GM21515 (cell line): ENCODE measurements around the gene FUT8.

ENCODE experiments used
- ATAC-seq: cut with Tn5 transposase; IDR thresholded peaks from one replicate; pipeline ENCODE4 v1.9.1; 2021; ENCODE audit not compliant: unreplicated experiment

The FUT8 gene

DNA sequence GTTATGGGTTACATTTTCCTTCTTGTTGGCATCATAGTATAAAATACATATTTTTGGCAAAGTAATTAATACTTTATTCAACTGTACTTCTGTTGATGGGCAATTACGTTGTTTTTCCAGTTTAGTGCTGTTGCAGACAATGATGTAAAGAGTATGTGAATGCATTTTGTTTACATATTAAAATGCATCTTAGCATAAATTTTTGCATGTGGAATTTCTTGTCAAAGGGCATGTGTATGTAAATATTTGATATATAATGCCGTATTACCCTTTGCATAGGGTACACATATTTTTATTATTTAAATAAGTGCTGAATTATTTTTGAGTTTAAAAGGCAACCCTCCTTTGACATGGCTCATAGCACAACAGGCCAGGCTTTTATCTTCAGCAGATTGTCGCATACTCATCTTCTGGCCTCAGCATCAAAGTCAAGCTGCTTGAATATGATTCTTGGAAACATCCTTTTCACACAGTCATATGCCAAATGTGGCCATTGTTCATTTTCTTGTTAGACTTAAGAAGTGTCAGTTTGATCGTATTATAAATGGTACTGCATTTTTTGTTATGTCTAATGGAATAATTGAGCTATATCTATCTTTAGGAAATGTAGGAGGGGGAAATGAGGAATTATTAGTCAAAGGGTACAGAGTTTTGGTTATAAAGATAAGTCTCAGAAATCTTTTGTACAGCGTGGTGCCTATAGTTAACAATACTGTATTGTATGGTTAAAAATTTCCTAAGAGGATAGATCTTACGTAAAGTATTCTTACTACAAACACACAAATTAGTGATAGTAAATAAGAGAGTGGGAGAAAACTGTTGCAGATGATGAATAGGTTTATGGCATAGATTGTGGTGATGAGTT is 138.5 kb downstream of the FUT8 start:
- no peak for ATAC-seq

DNA sequence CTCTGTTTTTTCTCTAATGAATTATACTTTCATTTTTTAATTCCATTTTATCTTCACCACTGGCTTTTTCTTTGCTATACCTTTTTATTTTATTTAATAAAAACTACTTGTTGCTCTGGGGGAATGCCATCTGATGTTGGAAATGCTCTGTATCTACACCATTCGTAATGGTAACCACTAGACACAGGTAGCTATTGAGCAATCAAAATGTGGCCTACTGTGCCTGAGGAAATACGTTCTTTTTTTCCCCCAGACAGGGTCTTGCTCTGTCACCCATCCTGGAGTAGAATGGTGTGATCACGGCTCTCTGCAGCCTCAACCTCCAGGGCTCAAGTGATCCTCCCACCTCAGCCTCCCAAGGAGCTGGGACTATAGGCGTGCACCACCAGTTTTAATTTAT is 140.2 kb downstream of the FUT8 start:
- no peak for ATAC-seq

DNA sequence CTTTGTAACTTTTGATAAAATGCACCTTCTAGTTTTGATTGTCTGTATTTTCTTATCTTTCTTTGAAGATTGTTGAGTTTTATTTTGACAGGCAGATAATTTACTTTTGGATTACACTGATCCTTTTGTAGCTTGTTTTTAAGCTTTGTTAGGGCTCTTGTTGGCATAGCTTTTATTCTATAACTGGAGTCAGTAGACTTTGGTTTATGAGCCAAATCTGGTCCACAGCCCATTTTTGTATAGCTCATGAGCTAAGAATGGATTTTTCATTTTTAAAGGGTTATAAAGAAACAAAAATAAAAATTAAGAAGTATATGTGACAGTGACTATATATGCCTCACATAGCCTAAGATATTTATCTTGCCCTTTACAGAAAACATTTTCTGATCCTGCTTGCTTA is 142.3 kb downstream of the FUT8 start:
- ATAC-seq: no peak

DNA sequence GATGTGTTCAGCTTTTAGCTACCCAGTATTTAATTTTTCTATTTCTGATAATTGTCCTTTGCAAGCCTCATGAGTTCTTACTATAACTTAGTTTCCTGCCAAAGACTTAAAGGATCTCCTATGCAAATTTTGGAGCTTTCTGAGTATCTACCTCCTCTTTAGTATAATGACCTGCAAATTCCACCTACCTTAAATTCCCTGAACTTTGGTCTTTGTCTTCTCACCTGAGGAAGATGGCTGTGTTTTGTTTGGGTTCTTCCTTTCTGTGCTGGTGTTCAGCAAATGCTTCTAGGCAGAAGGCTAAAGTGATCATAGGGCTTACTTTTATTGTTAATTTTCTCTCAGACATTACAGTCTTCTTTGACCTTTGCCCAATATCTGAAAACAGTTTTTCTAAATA is 142.8 kb downstream of the FUT8 start:
- ATAC-seq: no peak

DNA sequence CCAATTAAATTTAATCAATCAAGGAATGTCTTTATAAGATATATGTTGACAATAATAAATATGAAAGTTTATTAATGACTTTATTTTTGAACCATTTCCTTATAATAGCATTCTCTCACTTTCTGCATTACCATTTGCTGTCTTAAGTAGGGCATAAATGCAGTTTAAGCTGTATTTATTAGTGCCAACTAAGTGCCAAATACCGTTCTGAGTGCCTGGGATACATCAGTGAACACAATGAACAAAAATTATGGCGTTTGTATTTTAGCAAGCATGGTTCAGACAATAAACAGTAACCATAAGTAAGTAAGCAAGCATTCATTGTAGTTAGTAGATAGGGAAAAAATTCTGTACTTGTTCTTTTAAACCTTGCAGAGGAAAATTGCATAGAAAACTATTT is 145.8 kb downstream of the FUT8 start:
- no peak for ATAC-seq

DNA sequence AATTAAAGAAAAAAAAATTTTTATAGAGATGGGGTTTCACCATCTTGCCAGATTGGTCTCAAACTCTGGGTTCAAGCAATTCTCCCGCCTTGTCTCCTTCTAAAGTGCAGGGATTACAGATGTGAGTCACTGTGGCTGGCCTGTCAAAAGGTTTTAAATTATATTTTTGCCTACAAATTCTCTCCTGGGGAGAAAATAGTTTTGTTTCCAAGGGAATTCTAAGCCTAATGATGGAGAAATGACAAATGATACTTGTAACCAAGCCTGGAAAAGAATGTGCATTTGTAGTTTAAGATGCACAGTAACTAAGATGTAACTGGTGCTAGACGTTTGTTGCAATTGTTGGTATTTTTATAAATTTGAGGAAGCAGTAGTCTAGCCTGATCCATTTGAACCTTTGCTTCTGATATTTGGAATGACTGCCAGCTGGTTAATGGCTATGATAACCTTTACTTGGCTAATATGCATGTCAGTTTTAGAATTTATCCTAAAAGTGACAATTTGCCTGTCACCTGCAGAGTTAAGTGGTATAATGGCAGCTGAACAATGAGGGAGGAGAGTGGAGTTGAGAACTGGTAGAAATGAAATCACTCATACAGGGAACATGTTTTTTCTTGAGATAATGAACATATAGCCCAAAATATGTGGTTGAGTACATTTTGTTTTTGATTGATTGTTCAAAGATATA is 148.0 kb downstream of the FUT8 start:
- no peak for ATAC-seq

DNA sequence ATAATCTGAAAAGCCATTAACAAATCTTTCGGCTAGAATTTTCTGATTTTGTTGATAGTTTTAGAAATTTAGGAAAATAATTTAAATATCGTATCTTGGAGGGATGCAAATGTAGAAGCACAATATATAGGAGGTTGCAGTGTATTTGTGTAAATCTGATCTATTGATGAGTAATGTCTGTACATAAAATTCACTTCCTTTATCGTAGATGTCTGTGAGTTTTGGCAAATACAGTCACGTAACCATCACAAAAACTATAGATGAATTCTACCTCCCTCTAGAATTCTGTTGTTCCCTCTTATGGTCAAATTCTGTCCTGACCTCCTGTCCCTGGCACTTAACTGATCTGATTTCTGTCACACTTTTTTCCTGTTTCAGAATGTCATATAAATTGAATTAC is 151.8 kb downstream of the FUT8 start:
- no peak for ATAC-seq

DNA sequence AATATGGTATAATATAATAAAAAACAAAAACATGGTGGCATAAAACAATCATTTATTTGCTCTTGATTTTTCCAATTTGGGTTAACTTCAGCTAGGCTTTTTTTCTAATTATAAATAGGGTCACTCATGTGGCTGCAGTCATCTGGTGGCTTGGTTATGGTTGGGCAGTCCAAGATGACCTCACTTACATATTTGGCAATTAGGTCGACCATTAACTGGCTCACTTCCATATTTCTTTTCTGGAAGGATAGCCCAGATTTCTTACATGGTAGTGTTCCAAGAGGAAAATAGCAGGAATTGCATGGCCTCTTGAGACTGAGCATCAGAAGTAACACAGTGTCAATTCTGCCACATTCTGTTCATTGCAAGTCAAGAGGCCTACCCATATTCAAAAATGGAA is 153.4 kb downstream of the FUT8 start:
- no peak for ATAC-seq

DNA sequence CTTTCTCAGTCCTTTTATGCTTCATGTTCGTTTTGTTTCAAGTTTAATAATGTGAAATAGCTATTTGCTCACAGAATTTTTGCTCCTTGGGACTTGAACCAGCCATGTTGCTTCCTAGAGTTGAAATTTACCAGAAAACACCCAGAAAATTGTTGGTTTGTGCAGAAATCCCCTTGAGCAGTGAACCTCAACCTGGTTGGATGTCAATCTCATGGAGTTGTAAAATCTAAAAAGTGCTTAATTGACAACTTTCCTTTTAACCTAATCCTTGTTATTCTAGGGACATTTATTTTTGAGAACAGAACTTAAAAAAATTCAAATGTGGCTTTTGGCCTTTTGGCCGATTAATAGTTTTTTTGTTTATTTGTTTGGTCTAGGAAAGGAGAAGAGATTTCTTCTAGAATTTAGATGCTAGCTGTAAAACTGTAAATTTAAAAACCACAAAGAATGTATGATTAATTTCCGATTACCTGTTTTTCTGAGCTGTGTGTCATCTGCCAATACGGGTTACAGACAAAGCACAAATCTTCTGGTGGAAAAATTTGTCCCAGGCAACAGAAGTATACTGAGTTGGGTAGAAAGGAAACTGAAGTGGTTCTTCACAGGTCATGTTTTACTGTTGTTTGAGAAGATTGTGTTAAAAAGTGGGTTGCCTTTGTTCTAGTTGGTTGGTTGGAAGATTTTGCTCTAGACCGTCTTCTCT is 154.4 kb downstream of the FUT8 start:
- ATAC-seq: no peak

DNA sequence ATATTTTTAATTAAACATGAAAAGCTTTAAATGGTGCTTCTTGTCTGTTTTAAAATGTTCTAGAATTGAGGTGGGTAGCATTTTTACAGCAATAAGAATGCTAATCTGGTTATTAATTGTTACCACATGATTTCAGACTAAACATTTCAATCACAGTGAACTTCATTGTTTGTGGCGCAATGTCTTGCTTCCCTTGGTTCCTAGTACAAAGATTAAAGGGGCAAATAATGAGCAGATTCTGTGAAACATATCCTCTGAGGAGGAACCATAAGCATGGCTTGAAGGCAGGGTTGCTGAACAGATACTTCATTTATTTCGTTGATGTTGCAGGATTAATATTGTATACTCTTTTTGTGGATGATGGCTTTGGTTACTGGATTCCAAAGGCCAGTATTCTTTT is 162.1 kb downstream of the FUT8 start:
- no peak for ATAC-seq

DNA sequence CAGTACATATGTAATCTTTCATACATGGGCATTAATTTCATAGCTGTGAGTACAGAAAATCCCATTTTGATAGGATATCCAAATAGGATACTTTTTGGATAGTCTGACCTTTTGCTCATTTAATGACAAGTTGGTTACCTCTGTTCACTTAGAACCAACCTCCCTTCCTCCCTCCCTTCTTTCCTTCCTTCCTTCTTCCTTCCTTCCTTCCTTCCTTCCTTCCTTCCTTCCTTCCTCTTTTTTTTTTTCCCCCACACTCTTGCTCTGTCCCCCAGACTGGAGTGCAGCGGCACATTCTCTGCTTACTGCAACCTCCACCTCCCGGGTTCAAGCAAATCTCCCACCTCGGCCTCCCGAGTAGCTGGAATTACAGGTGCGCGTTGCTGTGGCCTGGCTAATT is 162.9 kb downstream of the FUT8 start:
- ATAC-seq: no peak

DNA sequence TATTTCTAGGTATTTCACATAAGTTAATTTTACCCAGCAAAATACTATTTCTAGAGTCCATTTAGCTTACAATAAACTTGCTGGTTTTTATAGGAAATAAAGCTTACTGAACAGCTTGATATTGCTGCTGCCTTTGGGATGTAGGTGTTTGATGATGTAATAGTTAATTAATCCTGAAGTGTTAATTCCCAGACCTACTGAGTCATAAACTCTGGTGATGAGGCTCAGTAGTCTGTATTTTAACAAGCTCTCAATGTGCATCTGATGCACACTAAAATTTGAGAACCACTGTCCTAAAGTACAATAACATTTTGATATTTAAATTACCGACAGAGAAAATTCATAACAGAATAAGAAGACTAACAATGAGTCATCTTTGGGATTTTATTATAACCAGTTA is 168.4 kb downstream of the FUT8 start:
- no peak for ATAC-seq

DNA sequence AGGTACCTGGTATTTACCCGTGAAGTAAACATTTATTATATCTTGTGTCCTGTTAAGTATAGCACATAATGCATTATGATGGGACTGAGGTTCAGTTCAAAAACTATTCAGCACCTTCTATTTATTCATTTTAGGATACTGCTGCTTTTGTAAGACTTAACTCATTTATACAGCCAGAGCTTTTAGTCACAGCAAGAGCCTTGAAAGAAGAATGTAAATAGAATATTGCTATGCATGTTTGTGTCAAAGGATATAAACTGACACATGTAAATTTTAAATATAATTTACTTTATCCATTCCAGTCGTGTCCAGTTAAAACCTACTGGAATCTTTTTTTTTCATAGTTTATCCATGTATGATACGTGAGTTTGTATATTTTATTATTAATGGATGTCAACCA is 168.8 kb downstream of the FUT8 start:
- no peak for ATAC-seq

DNA sequence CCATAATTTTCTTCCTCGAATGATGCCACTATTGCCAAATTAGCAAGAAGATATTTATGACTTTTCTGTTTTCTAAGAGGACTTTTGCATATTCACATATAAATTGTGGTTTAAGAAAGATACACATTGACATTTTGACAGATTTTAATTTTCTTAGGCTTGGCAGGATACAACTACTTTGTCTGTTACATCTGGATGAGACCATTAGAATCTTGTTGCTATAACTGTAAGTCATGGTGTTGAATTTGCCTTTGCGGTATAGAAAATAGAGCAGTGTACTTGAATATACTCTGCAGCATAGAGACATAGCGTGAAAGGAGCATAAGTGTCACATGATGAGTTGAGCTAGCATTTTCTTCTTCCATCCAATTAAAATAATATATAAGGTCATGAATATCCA is 169.3 kb downstream of the FUT8 start:
- ATAC-seq: no peak

DNA sequence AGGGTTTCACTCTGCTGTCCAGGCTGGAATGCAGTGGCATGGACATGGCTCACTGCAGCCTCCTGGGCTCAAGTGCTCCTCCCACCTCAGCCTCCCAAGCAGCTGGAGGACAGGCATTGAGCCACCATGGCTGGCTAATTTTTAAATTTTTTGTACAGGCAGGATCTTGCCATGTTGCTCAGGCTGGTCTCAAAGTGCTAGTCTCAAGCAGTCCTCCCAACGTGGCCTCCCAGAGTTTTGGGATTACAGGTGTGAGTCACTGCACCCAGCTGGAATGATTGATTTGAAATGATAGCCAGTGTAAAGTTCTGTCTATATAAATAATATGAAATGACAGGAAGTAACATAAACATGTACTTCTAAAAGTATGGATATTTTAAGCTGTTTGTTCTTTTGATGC is 172.7 kb downstream of the FUT8 start:
- no peak for ATAC-seq

DNA sequence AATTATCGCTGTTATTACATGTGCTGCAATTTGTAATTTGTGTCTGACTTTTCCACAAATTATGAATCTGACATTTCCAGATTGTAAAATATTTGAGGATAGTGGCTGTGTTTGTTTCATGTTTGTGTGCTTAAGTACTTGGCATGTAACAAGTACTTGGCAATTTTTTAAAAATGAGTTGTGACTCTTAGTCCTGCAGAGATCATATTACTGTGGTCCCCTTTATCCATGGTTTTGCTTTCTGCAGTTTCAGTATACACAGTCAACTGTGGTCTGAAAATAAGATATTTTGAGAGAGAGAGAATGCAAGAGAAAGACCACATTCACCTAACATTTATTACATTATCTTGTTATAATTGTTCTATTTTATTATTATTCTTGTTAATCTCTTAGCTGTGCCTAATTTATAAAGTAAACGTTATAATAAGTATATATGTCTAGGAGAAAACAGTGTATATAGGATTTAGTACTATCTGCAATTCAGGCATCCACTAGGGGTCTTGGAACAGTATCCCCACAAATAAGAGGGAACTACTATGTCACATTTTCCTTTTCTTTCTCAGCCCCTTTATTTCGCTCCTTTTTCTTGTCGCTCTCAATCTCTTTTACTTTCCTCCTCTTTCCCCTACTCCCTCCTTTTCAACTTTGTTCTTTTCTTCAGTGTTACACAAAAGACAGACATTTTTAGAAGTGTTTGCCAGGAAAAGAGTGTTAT is 176.1 kb downstream of the FUT8 start:
- ATAC-seq: no peak

DNA sequence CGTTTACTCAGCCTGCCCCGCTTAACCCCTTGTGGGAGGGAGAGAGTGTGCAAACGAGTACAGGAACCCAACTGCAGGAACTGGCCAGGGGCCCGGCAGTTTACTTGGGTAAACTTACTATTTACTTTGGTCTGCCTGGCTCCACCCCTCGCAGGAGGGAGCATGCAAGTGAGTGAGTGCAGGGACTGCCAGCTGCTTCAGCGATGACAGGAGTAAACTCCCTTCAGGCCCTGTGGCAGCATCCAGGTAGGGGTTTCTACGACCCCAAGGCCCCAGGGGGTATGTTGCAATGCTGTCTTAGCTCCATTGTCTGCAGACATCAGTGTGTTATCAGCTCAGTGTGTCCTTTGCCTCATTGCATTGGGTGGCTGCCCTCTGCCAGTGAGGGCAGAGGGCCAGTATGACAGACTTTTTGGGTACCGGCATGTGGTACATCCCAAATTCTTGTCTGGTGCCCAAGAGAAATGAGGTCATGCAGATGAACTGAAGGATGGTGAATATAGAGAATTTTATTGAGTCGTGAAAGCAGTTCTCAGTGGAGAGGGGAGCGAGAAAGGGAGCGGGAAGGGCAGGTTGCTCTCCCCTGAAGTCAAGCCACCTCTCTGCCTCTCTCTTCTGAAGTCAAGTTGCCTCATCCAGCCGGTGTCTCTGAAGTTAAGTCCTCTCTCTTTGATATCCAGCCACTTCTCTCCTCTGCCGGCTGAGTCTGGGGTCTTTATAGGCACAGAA is 181.8 kb downstream of the FUT8 start:
- ATAC-seq: no peak

DNA sequence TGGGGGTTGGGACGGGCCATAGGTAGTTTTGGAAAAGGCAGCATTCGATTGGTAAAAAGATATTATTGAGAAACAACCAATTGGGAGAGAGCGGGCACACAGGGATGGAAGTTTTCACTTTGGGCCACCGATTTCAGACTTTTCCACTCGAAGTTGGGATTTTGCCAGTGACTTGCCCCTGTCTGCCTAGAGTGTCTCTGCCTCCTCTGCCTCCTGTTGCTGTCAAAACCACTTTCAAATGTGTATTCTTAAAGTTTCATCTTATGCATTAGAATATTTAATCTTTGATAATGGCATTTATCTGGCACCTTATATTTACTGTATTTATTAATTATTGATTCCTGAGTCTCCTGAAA is 182.3 kb downstream of the FUT8 start:
- ATAC-seq: no peak

DNA sequence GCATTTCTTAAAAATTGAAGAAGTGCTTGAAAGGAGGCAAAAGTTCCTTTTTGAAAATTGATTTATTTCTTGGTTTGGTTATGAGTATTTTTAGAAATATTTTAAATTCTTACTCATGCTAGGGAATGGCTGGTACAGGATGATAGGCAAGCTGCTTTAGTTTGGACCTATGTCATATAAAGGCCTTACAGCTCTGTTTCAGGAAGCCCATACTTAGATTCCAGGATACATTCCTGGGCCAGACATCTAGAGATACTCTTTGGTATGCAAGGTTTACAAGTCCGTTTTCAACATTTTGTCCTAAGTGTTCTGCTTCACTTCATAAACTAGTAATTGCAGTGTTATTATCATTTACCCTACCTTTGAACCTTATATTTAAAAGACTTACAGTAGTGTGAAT is 186.8 kb downstream of the FUT8 start:
- ATAC-seq: no peak

DNA sequence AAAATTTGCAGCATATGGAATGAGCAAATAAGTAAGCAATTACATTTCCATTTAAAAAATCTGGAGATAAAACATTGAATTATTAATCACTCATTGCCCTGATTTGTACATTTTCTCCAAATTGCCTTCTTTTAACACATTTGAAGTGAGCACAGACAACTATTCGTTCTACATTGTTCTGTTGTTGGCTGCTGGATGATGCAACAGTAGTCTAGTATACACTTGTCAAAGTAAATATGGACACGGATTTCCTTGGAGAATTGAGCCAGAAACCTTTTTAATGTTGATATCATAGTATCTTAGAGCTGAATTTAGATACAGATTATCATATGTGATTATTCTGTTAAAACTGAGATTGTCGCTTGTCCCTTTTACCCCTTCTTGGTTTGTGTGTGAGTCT is 188.2 kb downstream of the FUT8 start:
- no peak for ATAC-seq

DNA sequence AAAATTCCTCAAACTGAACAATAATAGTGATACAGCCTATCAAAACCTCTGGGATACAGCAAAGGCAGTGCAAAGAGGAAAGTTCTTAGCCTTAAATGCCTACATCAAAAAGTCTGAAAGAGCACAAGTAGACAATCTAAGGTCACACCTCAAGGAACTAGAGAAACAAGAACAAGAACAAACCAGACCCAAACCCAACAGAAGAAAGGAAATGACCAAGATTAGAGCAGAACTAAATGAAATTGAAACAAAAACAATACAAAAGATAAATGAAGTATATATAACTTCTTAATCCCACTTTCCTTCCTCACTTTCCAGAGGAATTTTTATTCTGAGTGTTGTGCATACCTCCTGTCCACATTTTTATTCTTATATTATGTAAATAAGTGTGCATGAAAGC is 192.0 kb downstream of the FUT8 start:
- ATAC-seq: no peak
